22Rv1 (cell line): ENCODE measurements around the gene TEX2.

Experiments
- ZFX ChIP-seq: fragments of 450-650 bp; IDR thresholded peaks from 2 replicates; pipeline ENCODE4 v1.6.1; 2017; ENCODE audit warnings: antibody characterized with exemption, borderline replicate concordance
- TF ChIP-seq, protein P1 (sequence below): fragments of 450-650 bp; IDR thresholded peaks from 2 replicates; pipeline ENCODE4 v1.5.1; 2017; ENCODE audit warnings: mild to moderate bottlenecking

DNA sequence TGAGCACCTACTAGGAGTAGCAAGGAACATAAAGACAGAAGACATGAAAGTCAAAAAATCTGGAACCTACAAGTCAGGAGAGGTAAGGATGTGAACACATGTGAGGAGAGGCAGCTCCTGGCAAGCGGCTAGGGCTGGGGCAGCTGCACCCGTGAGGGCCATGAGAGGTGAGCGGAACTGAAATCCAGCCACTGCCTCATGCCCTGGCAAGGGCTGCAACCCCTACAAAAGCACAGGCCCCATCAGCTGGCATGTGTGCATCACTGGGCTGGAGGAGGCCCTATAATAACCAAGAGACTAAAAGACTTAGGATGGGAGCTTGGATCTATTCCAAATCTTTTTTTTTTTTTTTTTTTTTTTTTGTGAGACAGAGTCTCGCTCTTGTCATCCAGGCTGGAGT is 92.8 kb downstream of the TEX2 start:
- TF ChIP-seq, protein P1, sequence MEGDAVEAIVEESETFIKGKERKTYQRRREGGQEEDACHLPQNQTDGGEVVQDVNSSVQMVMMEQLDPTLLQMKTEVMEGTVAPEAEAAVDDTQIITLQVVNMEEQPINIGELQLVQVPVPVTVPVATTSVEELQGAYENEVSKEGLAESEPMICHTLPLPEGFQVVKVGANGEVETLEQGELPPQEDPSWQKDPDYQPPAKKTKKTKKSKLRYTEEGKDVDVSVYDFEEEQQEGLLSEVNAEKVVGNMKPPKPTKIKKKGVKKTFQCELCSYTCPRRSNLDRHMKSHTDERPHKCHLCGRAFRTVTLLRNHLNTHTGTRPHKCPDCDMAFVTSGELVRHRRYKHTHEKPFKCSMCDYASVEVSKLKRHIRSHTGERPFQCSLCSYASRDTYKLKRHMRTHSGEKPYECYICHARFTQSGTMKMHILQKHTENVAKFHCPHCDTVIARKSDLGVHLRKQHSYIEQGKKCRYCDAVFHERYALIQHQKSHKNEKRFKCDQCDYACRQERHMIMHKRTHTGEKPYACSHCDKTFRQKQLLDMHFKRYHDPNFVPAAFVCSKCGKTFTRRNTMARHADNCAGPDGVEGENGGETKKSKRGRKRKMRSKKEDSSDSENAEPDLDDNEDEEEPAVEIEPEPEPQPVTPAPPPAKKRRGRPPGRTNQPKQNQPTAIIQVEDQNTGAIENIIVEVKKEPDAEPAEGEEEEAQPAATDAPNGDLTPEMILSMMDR: no peak
- TF ChIP-seq ZFX: no peak
